ENCODE data around the gene HMGXB3.

The HMGXB3 gene

GRCh38 chr5:150092159-150092787 is 91.7 kb downstream of the HMGXB3 start:
- DNase-seq (ENCODE audit: low read depth): no peak

GRCh38 chr5:150097152-150097551 is 96.6 kb downstream of the HMGXB3 start:
- no peak for DNase-seq (ENCODE audit: low read depth)

- no peak for DNase-seq (ENCODE audit: low read depth)
Measured at GRCh38 chr5:150101023-150101422, 100.5 kb downstream of the HMGXB3 start.

Measured in amniotic epithelial cell (primary cell).